ENCODE data around the gene EDN1.

DNA sequence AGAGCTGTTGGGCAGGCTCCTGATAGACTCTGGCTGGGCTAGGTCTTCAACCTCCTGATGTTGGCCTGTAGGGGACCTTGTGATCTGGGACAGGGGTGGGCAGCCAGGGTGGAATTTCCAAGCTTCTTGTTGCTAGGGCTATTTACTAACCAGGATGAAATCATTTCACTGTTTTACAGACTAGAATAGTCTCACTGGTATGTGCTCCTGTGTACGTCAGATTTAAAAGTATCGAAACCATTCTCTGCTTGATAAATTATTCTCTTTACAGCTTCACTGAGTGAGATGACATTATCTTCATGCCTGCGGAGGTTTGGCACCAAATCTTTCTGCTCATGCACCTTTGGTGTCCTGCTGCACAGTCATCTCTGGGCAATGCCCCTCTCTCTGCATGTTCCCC is 10.9 kb downstream of the EDN1 start:
- TF ChIP-seq, protein P1, sequence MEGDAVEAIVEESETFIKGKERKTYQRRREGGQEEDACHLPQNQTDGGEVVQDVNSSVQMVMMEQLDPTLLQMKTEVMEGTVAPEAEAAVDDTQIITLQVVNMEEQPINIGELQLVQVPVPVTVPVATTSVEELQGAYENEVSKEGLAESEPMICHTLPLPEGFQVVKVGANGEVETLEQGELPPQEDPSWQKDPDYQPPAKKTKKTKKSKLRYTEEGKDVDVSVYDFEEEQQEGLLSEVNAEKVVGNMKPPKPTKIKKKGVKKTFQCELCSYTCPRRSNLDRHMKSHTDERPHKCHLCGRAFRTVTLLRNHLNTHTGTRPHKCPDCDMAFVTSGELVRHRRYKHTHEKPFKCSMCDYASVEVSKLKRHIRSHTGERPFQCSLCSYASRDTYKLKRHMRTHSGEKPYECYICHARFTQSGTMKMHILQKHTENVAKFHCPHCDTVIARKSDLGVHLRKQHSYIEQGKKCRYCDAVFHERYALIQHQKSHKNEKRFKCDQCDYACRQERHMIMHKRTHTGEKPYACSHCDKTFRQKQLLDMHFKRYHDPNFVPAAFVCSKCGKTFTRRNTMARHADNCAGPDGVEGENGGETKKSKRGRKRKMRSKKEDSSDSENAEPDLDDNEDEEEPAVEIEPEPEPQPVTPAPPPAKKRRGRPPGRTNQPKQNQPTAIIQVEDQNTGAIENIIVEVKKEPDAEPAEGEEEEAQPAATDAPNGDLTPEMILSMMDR (IDR thresholded peaks at IDR 0.05; ENCODE audit: insufficient read depth, low read length, poor library complexity, severe bottlenecking) = no peak
- no peak for TF ChIP-seq EZH2phosphoT487 (conservative IDR thresholded peaks at IDR 0.05; ENCODE audit: low read length)

Data from SU-DHL-6 (cell line).